Neural cell (in vitro differentiated cells): Measurements from ENCODE around the gene CTCF. TPM values are rescaled to one million over a fixed set of nuclear protein-coding genes. Genes with fewer than 3 reads are reported as not detected.

Experiments
- H2AFZ ChIP-seq: fragments of 200-600, 300-800 bp; sonication (generic), shearing (Covaris generic); 2 replicates; pipeline ENCODE4 v1.6.0; 2014; ENCODE audit warnings: low read depth, mild to moderate bottlenecking, antibody characterized with exemption, low read length, moderate library complexity
- H3F3A ChIP-seq: fragments of 200-600 bp; shearing (Covaris generic); 2 replicates; pipeline ENCODE4 v1.6.1; 2016; ENCODE audit warnings: mild to moderate bottlenecking, moderate library complexity, mixed read lengths, antibody characterized with exemption, low read length; ENCODE audit not compliant: insufficient read depth, poor library complexity, severe bottlenecking
- H3K27ac ChIP-seq: fragments of 200-600, 300-800 bp; sonication (generic), shearing (Covaris generic); 2 replicates; pipeline ENCODE4 v1.5.1; 2014; ENCODE audit warnings: mild to moderate bottlenecking, low read length, moderate library complexity
- H3K27me3 ChIP-seq: fragments of 300-800, 200-600 bp; sonication (generic), shearing (Covaris generic); 2 replicates; pipeline ENCODE4 v1.6.0; 2014; ENCODE audit warnings: mild to moderate bottlenecking, low read depth, low read length, moderate library complexity; ENCODE audit not compliant: insufficient read depth
- H3K36me3 ChIP-seq: fragments of 300-800, 200-600 bp; sonication (generic), shearing (Covaris generic); 2 replicates; pipeline ENCODE4 v1.5.1; 2014; ENCODE audit warnings: mild to moderate bottlenecking, antibody characterized with exemption, low read length, moderate library complexity; ENCODE audit not compliant: insufficient read depth
- H3K4me2 ChIP-seq: fragments of 300-800, 200-600 bp; sonication (generic), shearing (Covaris generic); 2 replicates; pipeline ENCODE4 v1.6.0; 2014; ENCODE audit warnings: mild to moderate bottlenecking, low read length
- H3K4me3 ChIP-seq: fragments of 300-800, 200-600 bp; sonication (generic), shearing (Covaris generic); 2 replicates; pipeline ENCODE4 v1.5.1; 2014; ENCODE audit warnings: mild to moderate bottlenecking, low read length, moderate library complexity
- H3K79me2 ChIP-seq: fragments of 200-600 bp; shearing (Covaris generic); replicated peaks from 2 replicates; pipeline ENCODE4 v1.6.0; 2014; ENCODE audit warnings: mild to moderate bottlenecking, low read length, moderate library complexity; ENCODE audit not compliant: insufficient read depth
- H3K9ac ChIP-seq: fragments of 300-800, 200-600 bp; sonication (generic), shearing (Covaris generic); 2 replicates; pipeline ENCODE4 v1.6.1; 2016; ENCODE audit warnings: mild to moderate bottlenecking, low read length, mixed read lengths
- H3K9me2 ChIP-seq: fragments of 200-600 bp; shearing (Covaris generic); 2 replicates; pipeline ENCODE4 v1.6.1; 2016; ENCODE audit warnings: mild to moderate bottlenecking, low read length, mixed read lengths; ENCODE audit not compliant: insufficient read depth
- H3K9me3 ChIP-seq: fragments of 200-600, 300-800 bp; sonication (generic), shearing (Covaris generic); 2 replicates; pipeline ENCODE4 v1.6.1; 2016; ENCODE audit warnings: mild to moderate bottlenecking, mixed run types, low read length, moderate library complexity, mixed read lengths
- H4K20me1 ChIP-seq: fragments of 200-600 bp; shearing (Covaris generic); 2 replicates; pipeline ENCODE4 v1.6.1; 2016; ENCODE audit warnings: mild to moderate bottlenecking, mixed run types; ENCODE audit not compliant: insufficient read depth
- CTCF ChIP-seq: fragments of 450-650 bp; IDR thresholded peaks from 2 replicates; pipeline ENCODE4 v1.5.1; 2014; ENCODE audit warnings: antibody characterized with exemption, mild to moderate bottlenecking, moderate library complexity; ENCODE audit not compliant: poor library complexity, severe bottlenecking
- EP300 ChIP-seq: fragments of 450-650 bp; conservative IDR thresholded peaks from 2 replicates; pipeline ENCODE4 v1.6.1; 2014; ENCODE audit warnings: antibody characterized with exemption, mild to moderate bottlenecking, moderate library complexity; ENCODE audit not compliant: poor library complexity, severe bottlenecking
- EZH2 ChIP-seq: fragments of 200-600, 300-800 bp; shearing (Covaris generic), sonication (generic); IDR thresholded peaks from 2 replicates; pipeline ENCODE4 v1.6.1; 2014; ENCODE audit warnings: antibody characterized with exemption, low read length, borderline replicate concordance, mild to moderate bottlenecking; ENCODE audit not compliant: insufficient read depth, poor library complexity, severe bottlenecking
- MXI1 ChIP-seq: fragments of 450-650 bp; conservative IDR thresholded peaks from 2 replicates; pipeline ENCODE4 v1.6.1; 2014; ENCODE audit warnings: antibody characterized with exemption, mild to moderate bottlenecking; ENCODE audit not compliant: poor library complexity, severe bottlenecking
- POLR2AphosphoS5 ChIP-seq: IDR thresholded peaks from 2 replicates; pipeline ENCODE4 v1.6.1; 2012
- RAD21 ChIP-seq: fragments of 450-650 bp; conservative IDR thresholded peaks from 2 replicates; pipeline ENCODE4 v1.6.1; 2014; ENCODE audit warnings: antibody characterized with exemption, mild to moderate bottlenecking, moderate library complexity
- SMC3 ChIP-seq: fragments of 450-650 bp; conservative IDR thresholded peaks from 2 replicates; pipeline ENCODE4 v1.6.1; 2014; ENCODE audit warnings: antibody characterized with exemption, mild to moderate bottlenecking, moderate library complexity; ENCODE audit not compliant: poor library complexity
- TAF1 ChIP-seq: IDR thresholded peaks from 2 replicates; pipeline ENCODE4 v1.6.1; 2012; ENCODE audit warnings: low read depth
- polyA plus RNA-seq: library from polyadenylated mRNA; depleted of rRNA; stranded (reverse); fragments of >200 nt; gene quantifications from 2 replicates; pipeline ENCODE4 v1.2.3, GENCODE V29; 2014
- TF ChIP-seq, protein P1 (sequence below): IDR thresholded peaks from 2 replicates; pipeline ENCODE4 v1.6.1; 2012; ENCODE audit warnings: borderline replicate concordance

Gene CTCF
- polyA plus RNA-seq, 1 donor from 2014 or later, result 42.8 TPM

- Histone ChIP-seq H3K27ac (no peak overlapping the region), H3K4me3 (no peak overlapping the region), H2AFZ (no peak overlapping the region), H4K20me1 (no peaks in the 10 kb centered on the region), H3K27me3 (no peaks in the 10 kb centered on the region), H3K4me2 (no peak overlapping the region), H3K79me2 (no peaks in the 10 kb centered on the region), H3K9me2 (no peaks in the 10 kb centered on the region), H3K9me3 (no peaks in the 10 kb centered on the region), H3F3A (no peaks in the 10 kb centered on the region), H3K9ac (no peak overlapping the region), H3K36me3 (peaks cover 6% of the 10 kb centered on the region)
- no peak for TF ChIP-seq MXI1
- TF ChIP-seq POLR2AphosphoS5, result no peak
- no peak for TF ChIP-seq SMC3
- no peak for TF ChIP-seq RAD21
- TF ChIP-seq, protein P1, sequence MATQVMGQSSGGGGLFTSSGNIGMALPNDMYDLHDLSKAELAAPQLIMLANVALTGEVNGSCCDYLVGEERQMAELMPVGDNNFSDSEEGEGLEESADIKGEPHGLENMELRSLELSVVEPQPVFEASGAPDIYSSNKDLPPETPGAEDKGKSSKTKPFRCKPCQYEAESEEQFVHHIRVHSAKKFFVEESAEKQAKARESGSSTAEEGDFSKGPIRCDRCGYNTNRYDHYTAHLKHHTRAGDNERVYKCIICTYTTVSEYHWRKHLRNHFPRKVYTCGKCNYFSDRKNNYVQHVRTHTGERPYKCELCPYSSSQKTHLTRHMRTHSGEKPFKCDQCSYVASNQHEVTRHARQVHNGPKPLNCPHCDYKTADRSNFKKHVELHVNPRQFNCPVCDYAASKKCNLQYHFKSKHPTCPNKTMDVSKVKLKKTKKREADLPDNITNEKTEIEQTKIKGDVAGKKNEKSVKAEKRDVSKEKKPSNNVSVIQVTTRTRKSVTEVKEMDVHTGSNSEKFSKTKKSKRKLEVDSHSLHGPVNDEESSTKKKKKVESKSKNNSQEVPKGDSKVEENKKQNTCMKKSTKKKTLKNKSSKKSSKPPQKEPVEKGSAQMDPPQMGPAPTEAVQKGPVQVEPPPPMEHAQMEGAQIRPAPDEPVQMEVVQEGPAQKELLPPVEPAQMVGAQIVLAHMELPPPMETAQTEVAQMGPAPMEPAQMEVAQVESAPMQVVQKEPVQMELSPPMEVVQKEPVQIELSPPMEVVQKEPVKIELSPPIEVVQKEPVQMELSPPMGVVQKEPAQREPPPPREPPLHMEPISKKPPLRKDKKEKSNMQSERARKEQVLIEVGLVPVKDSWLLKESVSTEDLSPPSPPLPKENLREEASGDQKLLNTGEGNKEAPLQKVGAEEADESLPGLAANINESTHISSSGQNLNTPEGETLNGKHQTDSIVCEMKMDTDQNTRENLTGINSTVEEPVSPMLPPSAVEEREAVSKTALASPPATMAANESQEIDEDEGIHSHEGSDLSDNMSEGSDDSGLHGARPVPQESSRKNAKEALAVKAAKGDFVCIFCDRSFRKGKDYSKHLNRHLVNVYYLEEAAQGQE, result no peak
- no peak for TF ChIP-seq EP300
- no peak for TF ChIP-seq EZH2
- no peak for TF ChIP-seq TAF1
- TF ChIP-seq CTCF, result no peak
Measured at GRCh38 chr16:67549240-67549639, 13.1 kb upstream of the CTCF start.

DNA sequence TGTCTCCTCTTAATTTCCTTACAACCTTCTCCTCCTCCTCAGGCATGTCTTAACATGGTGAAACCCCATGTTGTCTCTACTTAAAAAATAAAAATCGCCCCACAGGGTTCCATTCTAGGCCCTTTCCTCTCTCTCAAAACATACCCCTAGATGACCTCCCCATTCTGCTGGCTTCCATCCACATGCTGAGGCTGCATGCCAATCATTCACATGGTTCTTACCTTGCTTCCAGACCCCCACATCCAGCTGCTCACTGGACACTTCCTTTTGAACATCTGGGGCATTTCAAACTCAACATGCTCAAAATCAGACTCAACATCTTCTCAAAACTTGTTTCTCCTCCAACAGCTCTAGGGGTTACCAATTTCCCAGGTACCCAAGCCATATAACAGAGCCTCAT is 12.4 kb upstream of the CTCF start:
- no peak overlapping the region for H3K9ac ChIP-seq
- H3K36me3 ChIP-seq, result peaks cover 6% of the 10 kb centered on the region
- H3F3A ChIP-seq, result no peaks in the 10 kb centered on the region
- no peak overlapping the region for H2AFZ ChIP-seq
- no peaks in the 10 kb centered on the region for H3K27me3 ChIP-seq
- H3K79me2 ChIP-seq, result no peaks in the 10 kb centered on the region
- no peaks in the 10 kb centered on the region for H3K9me2 ChIP-seq
- no peak for TF ChIP-seq SMC3
- no peak for TF ChIP-seq EZH2
- TF ChIP-seq EP300, result no peak
- TF ChIP-seq MXI1, result no peak
- no peak for TF ChIP-seq POLR2AphosphoS5
- TF ChIP-seq, protein P1, result no peak
- no peak for TF ChIP-seq RAD21
- no peak for TF ChIP-seq TAF1
- TF ChIP-seq CTCF, result no peak
- no peaks in the 10 kb centered on the region for H3K9me3 ChIP-seq
- no peak overlapping the region for H3K4me2 ChIP-seq
- H3K27ac ChIP-seq, result no peak overlapping the region
- H3K4me3 ChIP-seq, result no peak overlapping the region
- H4K20me1 ChIP-seq, result no peaks in the 10 kb centered on the region
